Mucosa of gallbladder (tissue), 1 donor: ENCODE results near the gene FBXO42. TPM values are rescaled to one million over a fixed set of nuclear protein-coding genes. Genes with fewer than 3 reads are reported as not detected.
A peak's percentile ranks its signal among the peaks of the same experiment; 100 is the strongest.
"Not testable (repeated sequence)": the region's sequence is repeated elsewhere in the genome, so short reads cannot be mapped to it uniquely, and the experiment has no call there.

ENCODE experiments used
- DNase-seq: peaks from one replicate; pipeline ENCODE4 v3.0.0-alpha.2; 2020; ENCODE audit warnings: low spot score
- total RNA-seq: library from RNA; stranded (reverse); gene quantifications from one replicate; pipeline ENCODE4 v1.2.1, GENCODE V29; 2021
- donor health status: DM: no; HTN: no; CAD: no.

FBXO42 gene
- total RNA-seq, 1 donor from 2014 or later: 20.8 TPM

DNA sequence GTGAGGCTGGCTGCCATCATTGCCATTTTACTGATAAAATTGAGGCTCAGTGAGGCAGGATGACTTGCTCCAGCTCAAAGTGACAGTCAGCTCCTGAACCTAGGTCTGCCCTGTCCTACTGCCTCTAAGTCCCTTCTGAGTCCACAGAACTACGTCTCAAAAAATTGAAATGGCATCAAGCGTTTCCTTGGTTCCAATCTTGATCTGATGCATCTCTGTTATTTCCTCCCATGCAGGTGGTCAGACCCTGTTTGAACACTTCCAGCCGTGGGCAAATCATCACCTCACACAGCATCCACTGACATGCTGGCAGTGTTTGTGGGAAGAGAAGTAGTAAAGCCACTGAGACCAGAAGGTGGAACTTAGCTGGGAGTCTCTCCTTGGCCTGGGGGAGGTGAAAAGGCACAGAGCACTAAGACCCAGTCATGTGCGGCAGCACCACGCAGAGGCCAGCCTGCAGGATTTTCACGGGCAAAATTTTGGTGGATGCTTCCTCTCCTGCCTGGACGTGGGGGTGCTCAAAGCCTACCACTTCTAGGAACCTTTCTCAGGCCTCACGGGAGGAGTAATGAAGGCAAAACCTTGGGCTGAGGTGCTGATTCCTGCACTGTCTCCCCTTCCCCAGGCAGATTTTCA is 107.5 kb downstream of the FBXO42 start:
- no peak for DNase-seq

DNA sequence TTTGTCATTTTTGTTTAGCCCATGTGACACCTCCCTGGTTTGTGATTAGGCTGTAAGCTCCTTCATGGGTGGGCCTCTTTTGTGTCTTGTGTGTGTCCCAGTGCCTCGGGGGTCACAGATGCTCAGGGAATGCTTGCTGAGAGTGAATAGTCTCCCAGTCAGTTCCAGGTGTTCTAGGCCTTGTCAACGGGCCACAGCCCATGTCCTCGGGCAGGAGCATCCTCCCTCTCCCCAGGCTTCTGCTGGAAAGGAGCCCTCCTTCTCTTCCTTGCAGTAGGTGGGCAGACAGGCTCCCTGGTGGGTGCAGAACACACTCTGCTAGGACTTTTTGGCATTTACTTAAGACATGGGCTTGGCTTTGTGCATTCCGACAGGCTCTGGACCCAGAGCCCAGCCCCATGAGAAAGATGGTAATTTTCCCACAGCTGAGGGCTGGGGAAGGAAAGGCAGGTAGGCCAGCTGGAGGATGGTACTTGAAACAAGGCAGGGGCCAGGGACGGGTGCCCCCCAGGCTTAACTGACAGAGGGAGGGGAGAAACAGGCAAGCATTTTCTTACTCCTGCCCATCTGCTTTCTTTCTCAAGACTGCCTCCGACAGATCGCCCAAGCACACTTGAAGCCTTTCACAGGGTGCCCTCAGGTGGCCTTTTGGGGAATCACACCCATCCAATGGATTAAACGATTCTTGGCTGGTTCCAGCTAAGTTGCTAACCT is 108.2 kb downstream of the FBXO42 start:
- peak; percentile 87 for DNase-seq

DNA sequence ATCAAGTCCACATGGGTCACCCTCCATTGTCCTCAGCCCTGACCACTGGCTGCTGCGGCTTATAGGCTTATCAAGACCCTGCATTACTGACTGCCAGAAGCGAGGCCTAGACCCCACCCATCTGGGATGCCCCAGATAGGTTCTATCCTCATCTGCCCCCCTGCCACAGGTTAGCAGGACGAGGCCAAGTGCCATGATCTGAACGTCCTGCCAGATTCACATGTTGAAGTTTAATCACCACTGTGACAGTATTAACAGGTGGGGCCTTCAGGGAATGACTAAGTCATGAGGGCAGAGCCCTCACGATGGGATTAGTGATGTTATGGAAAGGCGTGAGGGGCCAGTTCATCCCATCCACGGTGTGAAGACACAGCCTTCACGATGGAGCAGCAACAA is 109.1 kb downstream of the FBXO42 start:
- no peak for DNase-seq

DNA sequence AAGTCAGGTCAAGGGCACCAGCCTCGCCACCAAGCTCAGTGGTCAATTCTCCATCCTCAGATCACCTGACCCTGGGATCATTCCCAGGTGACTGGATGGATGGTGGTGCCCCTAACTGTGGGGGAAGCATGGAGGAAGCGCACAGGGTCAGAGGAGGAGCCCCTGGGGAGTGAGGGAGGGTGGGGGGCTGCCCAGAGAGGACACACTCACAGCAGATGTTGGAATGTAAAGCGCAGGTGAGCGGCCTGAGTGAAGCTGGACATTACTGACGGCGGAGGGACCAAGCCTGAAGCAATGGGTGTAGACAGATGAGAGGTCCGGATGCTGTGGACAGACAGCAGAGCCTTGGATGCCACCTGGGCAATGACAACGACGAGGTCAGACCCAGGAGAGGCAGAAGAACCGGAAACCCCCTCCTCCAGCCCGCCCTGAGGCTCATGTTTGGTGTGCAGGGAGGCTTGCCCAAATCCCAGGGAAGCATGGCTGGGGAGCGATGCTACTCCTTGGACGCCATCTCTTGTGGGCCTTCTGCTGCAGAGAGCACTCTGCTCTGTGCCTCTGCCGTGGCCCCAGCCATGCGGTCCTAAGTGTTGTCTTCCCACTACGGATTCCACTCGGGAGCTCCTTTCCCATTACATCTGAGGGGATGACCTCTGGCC is 109.6 kb downstream of the FBXO42 start:
- DNase-seq: no peak

DNA sequence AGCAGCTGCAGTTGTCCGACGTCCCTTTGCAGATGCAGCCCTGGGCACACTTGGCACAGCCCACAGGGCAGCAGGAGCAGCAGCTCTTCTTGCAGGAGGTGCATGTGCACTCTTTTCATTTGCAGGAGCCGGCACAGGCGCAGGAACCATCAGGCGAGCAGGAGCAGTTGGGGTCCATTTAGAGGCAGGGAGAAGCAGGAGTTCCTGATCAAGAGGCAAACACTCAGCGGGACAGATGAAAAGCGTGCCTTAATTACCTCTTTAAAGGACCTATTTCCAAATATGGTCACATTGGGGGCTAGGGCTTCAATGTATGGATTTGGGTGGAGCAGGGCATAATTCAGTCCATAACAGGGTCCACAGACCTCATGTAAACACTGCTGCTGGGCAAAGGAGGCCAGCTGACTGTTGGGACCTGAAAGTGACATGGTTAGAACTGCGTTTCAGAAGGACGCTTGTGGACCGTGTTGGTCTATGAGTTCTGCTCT is 111.0 kb downstream of the FBXO42 start:
- no peak for DNase-seq

DNA sequence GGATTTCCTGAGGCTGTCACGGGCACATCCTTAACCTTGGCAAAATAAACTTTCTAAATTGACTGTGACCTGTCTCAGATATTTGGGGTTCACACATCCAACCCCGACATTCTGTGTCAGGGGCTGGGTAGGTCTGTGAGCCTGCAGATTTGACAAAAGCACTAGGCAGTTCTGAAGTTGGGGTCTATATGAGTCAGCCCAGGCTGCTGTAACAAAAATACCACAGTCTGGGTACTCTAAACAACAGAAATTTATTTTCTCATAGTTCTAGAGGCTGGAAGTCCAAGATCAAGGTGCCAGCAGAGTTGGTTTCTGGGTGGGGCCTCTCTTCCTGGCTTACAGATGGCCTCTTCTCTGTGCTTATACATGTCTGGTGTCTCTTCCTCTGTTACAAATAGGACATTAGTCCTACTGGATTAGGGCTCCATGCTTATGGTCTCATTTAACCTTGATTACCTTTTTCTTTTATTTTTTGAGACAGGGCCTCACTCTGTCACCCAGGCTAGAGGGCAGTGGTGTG is 112.2 kb downstream of the FBXO42 start:
- DNase-seq: no peak

DNA sequence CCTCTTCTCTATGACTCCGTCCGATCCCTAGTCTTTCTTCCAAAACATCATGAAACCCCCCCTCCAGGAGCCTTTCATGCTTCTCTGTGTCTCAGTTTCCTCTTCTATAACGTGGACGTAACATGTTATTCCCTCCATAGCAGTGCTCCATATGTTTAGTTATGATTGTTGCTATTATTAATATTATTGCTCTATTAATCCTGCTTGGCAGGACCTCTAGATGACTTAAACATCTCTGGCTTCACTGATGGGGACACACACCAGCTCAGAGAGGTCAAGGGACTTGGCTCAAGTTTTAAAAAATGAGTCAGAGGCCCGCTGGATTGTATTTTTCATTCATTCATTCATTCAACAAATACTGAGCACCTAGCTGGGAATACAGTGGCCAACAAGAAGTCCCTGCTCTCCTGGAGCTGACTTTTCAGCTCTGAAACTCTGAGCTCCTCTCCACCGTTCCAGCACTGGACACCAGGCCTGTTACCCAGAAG is 114.9 kb downstream of the FBXO42 start:
- DNase-seq: no peak

DNA sequence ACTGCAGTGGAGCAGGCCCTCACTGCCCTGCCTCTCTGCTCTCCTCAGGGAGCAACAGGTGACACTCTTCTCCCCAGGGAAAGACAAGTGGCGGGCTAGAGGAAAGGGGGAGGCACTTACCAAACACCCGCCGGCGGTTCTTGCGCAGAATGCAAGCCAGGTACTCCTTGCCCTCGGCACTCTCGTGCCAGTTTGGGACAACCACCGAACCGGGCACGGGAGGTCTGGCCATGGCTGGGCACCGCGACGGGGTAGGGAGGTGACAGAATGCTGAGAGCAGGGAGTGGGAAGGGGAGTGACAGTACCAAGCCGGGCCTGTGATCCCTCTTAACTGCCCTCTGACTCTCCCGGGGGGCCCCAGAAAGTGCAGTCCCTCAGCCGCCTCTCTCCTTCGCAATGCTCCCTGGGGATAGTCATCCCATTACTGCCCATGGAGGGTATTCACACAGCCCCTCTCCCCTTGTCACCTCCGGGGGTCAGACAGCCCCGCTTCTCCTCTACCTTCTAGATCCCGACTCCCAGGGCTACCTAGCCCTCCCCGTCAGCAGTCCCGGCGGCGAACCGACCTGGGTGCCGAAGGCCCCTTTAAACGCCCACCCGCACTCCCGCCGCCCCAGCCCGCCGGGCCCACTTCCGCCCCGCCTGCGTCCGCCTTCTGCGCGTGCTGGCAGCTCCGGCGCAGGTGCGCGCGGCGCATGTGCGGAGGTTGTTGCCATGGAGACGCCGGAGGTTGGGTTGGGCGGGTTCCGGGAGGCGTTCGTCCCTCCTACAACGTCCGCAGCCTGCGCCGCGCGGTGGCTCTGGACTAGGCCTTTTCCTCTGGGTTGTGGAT is 115.6 kb downstream of the FBXO42 start, which contains the start of gene CPLANE2:
Gene CPLANE2 (minus strand): TSS at position 673 of the 832 bp plus-strand sequence. CDS start 441 bp downstream, at position 232.
- peak; percentile 96 for DNase-seq

DNA sequence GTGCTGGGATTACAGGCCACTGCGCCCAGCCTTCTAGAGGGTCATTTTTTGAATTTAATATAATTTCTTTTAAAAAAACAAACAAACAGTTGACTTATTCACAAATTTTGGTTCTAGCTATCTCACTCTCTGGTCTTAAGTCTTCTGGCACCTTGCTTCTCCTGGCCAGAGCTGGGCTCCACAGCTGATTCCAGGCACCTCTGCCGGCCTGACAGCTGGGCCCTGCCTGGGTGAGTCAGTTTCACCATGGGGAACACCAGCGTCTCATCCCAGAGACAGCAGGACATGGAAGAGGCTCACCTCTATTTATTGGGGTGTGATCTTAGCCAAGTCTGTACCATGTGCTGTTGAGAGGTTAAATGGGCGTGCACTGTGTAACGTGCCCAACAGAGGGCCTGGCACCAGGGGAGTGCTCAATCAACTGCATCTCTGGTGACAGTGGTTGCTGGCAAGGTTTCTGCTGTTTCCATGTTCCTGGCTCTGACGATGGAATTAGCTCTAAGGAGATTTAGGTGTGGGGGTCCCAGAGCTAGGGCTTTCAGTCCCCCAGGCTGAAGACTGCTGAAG is 116.3 kb downstream of the FBXO42 start:
- no peak for DNase-seq

DNA sequence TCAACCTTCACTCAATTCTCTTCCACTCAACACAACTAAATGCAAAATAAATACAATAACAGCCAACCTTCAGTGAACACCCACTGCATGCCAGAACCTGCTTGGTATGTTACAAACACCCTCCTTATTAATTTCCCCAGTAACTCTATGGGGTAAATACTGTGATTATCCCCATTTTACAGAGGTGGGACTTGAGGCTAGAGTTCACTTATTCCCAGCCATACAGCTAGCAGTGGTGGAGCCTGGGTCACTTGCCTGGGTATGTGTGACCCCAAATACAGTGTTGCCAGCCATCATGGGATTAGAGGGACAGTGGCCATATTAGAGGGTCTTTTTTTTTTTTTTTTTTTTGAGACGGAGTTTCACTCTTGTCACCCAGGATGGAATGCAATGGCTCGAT is 116.9 kb downstream of the FBXO42 start:
- no peak for DNase-seq

DNA sequence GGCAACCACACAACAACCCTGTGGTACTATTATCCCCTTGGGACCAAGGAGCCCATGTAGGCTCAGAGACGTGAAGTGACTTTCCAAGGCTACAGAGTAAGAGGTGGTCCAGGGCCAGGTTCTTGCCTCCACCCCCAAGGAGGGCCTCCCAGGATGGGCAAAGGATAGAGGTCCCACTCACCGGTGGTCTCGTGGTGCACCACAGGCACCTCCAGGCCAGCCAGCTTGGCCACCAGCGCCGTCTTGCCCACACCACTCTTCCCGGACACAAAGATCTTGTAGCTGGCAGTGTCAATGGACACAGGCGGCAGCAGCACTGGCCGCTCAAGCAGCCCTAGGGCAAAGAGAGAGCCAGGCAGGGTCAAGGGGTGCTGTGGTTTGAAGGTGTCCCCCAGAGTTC is 118.8 kb downstream of the FBXO42 start:
- no peak for DNase-seq

DNA sequence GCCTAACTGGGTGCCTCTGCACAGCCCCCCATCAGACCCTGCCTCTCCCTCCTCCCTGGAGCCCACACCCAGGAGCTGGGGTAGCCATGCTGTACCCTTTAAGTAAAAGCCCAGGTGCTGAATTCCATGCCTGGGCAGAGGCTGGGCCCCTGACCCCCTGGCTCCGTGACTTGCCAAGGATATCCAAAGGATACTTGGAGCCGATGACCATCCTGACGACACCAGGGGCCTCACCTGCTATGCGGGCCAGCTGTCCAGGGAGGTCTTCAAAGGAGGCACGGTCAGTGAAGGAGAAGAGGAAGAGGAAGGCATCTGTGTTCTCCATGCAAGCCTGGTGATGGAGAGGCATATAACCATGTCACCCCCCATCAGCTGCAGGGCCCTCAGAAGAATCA is 120.0 kb downstream of the FBXO42 start:
- no peak for DNase-seq

DNA sequence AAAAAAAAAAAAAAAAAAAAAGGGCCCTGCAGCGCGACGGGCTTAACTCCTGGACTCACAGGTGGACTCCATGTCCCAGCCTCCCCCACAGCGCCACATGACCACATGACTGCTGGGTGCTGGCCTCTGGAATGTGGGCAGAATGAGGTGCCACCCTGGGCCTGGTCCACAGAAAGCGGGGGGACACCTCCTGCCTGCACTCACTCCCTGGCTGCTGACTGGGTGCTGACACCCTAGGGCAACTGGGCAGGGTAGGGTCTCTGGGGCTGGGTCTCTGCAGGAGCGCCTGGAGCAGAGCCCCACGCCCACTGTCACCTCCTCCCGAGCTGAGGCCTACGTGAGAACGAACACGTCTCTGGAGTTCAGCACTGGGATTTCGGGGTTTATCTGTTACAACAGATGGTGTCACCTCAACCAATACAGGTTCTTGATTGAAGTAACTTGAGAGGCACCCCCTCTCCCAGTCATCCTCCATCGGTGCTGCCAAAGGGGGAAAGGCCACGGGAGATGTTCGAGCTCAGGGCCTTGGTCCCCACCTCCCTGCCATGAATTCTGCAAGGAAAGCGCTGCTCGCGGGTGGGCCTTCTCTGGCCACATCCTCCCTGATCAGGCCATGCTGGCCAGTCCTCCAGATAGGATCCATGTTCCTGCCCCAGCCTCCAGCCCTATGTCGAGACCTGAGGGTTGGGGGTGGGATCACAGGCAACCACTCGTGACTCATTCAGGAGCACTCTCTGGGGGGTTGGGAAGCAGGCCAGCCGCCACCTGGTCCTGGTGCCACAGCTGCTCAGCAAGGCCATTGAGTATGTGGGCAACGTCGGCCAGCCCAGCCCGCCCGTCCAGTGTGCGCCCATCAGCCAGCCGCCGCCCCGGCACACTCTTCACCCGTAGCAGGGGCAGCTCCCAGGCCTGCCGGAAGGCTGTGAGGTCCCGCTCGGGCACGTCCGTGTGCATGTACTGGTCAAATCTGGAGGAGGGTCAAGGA is 120.7 kb downstream of the FBXO42 start:
- no peak for DNase-seq

DNA sequence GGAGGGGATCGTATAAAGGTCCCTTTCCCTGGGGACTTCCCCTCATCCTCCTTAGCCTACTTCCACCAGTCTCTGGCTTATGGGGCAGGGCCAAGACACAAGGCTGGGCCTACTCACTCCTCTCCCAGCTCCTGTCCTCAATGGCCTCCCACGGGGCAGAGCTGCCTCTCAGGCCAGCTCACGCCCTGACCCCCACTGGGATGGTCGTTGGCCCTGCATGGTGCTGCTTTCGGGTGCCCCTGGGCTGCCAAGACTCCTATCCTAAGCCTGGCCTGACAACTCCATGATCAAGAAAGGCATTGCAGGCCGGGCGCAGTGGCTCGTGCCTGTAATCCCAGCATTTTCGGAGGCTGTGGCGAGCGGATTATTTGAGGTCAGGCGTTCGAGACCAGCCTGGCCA is 121.5 kb downstream of the FBXO42 start:
- no peak for DNase-seq

DNA sequence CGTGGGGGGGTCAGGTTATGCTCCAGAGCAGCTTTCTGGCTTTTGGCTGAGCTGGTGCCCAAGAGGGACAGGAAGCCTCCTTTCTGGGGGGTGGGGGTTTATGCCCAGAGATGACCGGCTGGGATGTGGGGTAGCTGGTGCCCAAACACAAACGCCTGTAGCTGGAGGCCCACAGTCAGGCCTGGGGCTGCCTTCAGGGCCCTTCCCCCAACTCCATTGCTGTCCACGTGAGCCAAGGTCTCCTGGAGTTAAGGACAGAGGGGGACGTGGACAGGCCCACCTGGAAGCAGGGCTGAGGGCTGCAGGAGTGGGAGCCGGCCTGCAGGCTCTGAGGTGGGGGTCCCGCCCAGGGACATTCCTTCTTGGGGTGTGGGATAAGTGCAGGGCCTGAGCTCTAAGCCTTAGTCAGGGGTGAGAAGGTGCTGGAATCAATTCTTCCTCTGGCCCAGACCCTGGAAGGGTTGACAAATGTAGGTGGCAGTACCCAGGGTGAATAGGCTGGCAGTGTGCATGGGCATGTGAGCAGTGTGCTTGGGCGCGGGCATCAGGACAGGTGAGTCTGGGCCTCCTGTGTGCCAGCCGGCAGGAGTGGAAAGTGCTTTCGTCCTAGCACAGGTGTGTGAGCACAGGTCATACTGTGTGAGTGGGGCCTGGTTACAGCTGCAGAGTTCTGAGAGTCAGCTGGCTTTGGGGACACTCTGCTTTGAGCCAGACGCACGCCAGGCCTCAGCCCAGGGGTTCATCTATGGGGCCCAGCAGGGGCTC is 122.1 kb downstream of the FBXO42 start:
- DNase-seq: no peak

DNA sequence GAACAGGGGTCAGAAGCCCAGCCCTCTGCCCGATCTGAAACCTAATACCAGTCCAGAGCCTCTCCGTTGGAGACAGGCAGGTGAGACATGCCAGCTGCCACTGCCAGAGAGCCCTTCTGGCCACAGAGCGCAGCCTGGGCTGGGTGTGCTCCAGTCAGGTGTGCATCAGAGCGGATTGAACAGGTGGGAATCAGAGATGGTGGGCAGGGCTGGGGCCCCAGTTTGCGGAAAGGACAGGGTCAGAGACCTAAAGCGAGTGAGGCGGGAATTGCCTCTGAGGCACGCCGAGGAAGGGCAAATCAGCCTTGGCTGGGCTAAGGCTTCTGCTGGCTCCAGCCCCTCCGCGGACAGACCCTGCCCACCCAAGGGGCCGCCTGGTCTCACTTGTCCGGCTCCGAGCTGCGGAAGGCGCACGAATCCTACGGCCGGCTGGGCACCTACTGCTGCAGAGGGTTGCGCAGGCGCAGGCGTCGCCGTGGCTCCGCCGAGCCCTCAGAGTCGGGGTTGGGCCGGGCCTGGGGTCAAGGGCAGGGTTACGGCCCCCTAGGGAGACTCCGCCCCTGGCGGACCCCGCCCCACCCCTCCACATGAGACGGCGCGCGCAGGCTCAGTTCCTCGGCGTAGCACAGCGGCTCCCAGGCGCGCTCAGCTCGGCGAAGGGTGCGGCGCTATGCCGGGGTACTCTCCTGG is 125.6 kb downstream of the FBXO42 start:
- DNase-seq: peak; percentile 62

DNA sequence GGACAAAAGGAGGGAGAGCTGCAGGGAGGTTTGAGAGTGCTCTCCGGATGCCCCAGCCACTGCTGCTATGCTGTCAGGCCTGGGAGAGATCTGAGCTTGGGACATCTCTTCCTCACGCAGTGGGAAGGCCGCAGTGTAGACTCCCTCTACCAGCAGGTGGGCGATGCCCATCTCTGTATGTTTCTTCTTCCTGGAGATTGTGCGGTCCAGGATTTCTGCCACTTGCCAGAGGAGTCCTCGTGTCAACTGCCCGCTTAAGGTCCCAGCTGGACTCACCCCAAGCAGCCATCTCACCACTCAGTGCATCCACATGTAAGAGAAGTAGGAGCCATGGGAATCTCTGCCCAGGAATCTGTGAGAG is 126.2 kb downstream of the FBXO42 start:
- DNase-seq: no peak

DNA sequence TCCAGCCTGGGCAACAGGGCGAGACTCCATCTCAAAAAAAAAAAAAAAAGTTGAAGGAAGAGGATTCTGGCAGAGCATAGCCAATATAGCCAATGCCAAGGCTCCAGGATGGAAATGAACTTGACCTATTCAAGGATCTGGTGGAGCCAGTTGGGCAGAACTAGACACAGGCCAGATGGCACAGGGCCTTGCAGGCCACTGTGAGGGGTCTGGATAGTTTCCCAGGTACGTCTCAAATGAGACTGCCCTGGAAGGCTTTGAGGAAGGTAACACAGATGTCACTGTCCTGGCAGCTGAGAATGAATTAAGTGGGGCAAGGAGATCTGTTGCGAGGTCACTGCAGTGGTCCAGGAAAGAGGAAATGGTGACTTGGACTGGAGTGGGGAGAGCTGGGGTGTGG is 127.8 kb downstream of the FBXO42 start:
- DNase-seq: no peak

DNA sequence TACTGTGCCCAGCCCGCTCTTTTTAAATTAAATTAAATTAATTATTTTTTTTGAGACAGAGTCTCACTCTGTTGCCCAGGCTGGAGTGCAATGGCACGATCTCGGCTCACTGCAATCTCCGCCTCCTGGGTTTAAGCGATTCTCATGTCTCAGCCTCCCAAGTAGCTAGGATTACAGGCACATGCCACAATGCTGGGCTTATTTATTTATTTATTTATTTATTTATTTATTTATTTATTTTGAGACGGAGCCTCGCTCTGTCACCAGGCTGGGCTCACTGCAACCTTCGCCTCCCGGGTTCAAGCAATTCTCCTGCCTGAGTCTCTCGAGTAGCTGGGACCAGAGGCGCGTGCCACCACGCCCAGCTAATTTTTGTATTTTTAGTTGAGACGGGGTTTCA is 129.6 kb downstream of the FBXO42 start:
- not testable (repeated sequence) for DNase-seq
